Liver (tissue), 9 donors: ENCODE results near the gene HERC6. TPM values are rescaled to one million over a fixed set of nuclear protein-coding genes. Genes with fewer than 3 reads are reported as not detected.

Experiments used
- DNase-seq: peaks from one replicate; pipeline ENCODE4 v3.0.0-alpha.2; 2017; ENCODE audit warnings: low spot score
- H3K27ac ChIP-seq, 2 donors: one replicate each; pipeline ENCODE4 v1.7.0; 2013; ENCODE audit warnings: inconsistent platforms in 2 of 2, low read length in 2 of 2, control low read depth in 1 of 2, low read depth in 1 of 2, mild to moderate bottlenecking in 1 of 2
- H3K27me3 ChIP-seq, 4 donors: one replicate each; pipeline versions ENCODE4 v1.6.1 to v1.7.0; 2013; ENCODE audit warnings: low read length in 3 of 4, inconsistent platforms in 1 of 4, mild to moderate bottlenecking in 1 of 4, moderate library complexity in 1 of 4; ENCODE audit not compliant: control insufficient read depth in 4 of 4, insufficient read depth in 4 of 4
- H3K36me3 ChIP-seq, 4 donors: one replicate each; pipeline versions ENCODE4 v1.6.1 to v1.7.0; 2013; ENCODE audit warnings: low read length in 3 of 4, mild to moderate bottlenecking in 3 of 4, low read depth in 1 of 4, moderate library complexity in 1 of 4; ENCODE audit not compliant: control insufficient read depth in 4 of 4, insufficient read depth in 3 of 4
- H3K4me1 ChIP-seq, 4 donors: one replicate each; pipeline versions ENCODE4 v1.6.1 to v1.7.0; 2013; ENCODE audit warnings: low read length in 3 of 4, mild to moderate bottlenecking in 3 of 4, moderate library complexity in 1 of 4; ENCODE audit not compliant: control insufficient read depth in 4 of 4, insufficient read depth in 4 of 4
- H3K4me3 ChIP-seq, 3 donors: one replicate each; pipeline versions ENCODE4 v1.6.1 to v1.7.0; 2013; ENCODE audit warnings: low read length in 3 of 3, control low read depth in 1 of 3, low read depth in 1 of 3, mild to moderate bottlenecking in 1 of 3
- H3K9ac ChIP-seq, 2 donors: one replicate each; pipeline ENCODE4 v1.7.0; 2013; ENCODE audit warnings: low read length in 2 of 2, mild to moderate bottlenecking in 2 of 2, moderate library complexity in 2 of 2, control low read depth in 1 of 2, low read depth in 1 of 2
- H3K9me3 ChIP-seq, 4 donors: one replicate each; pipeline versions ENCODE4 v1.6.1 to v1.7.0; 2013; ENCODE audit warnings: low read length in 3 of 4; ENCODE audit not compliant: control insufficient read depth in 4 of 4
- ATF3 ChIP-seq: IDR thresholded peaks from 2 replicates; pipeline ENCODE4 v1.6.1; 2016; ENCODE audit warnings: antibody characterized with exemption
- EGR1 ChIP-seq, 2 donors: IDR thresholded peaks; 2 replicates each; pipeline ENCODE4 v1.6.1; 2016 to 2018; ENCODE audit warnings: antibody characterized with exemption in 2 of 2, low read depth in 2 of 2
- FOXA1 ChIP-seq: IDR thresholded peaks from 2 replicates; pipeline ENCODE4 v1.6.1; 2016; ENCODE audit warnings: antibody characterized with exemption
- FOXA2 ChIP-seq: IDR thresholded peaks from 2 replicates; pipeline ENCODE4 v1.6.1; 2016; ENCODE audit warnings: antibody characterized with exemption
- GABPA ChIP-seq, 2 donors: IDR thresholded peaks in 1 of 2; conservative IDR thresholded peaks in 1 of 2; 2 replicates each; pipeline ENCODE4 v1.6.1; 2016; ENCODE audit warnings: antibody characterized with exemption in 2 of 2, mild to moderate bottlenecking in 1 of 2, moderate library complexity in 1 of 2
- HNF4A ChIP-seq, 2 donors: conservative IDR thresholded peaks; 2 replicates each; pipeline ENCODE4 v1.6.1; 2016; ENCODE audit warnings: antibody characterized with exemption in 2 of 2, mild to moderate bottlenecking in 2 of 2
- HNF4G ChIP-seq: IDR thresholded peaks from 2 replicates; pipeline ENCODE4 v1.6.1; 2016; ENCODE audit warnings: antibody characterized with exemption
- JUND ChIP-seq, 2 donors: IDR thresholded peaks; 2 replicates each; pipeline ENCODE4 v1.6.1; 2016; ENCODE audit warnings: antibody characterized with exemption in 2 of 2
- NR2F2 ChIP-seq: IDR thresholded peaks from 2 replicates; pipeline ENCODE4 v1.6.1; 2016; ENCODE audit warnings: antibody characterized with exemption
- REST ChIP-seq: IDR thresholded peaks from 2 replicates; pipeline ENCODE4 v1.6.1; 2016; ENCODE audit warnings: antibody characterized with exemption, mild to moderate bottlenecking
- RXRA ChIP-seq, 2 donors: IDR thresholded peaks; 2 replicates each; pipeline ENCODE4 v1.6.1; 2017 to 2018; ENCODE audit warnings: antibody characterized with exemption in 2 of 2, mild to moderate bottlenecking in 1 of 2
- SP1 ChIP-seq: IDR thresholded peaks from 2 replicates; pipeline ENCODE4 v1.6.1; 2018; ENCODE audit warnings: antibody characterized with exemption, mild to moderate bottlenecking
- TAF1 ChIP-seq: conservative IDR thresholded peaks from 2 replicates; pipeline ENCODE4 v1.6.1; 2016; ENCODE audit warnings: antibody characterized with exemption, mild to moderate bottlenecking
- ZBTB33 ChIP-seq: IDR thresholded peaks from 2 replicates; pipeline ENCODE4 v1.6.1; 2016; ENCODE audit warnings: antibody characterized with exemption
- WGBS: extraction: QIAGEN DNeasy Blood & Tissue Kit; methylation state at CpG from one replicate; pipeline ENCODE4 v1.1.7; 2013; 5-methylcytosine and 5-hydroxymethylcytosine counted together
- polyA plus RNA-seq, 2 donors: library from polyadenylated mRNA; stranded (reverse) in 1 of 2; unstranded in 1 of 2; fragments of 200-250 nt in 1 of 2; fragments of >200 nt in 1 of 2; fragmentation: Nextera tagmentation in 1 of 2; extraction: Ambion mirVana in 1 of 2; gene quantifications; one replicate each; pipeline versions ENCODE4 v1.2.1 to v1.2.3, GENCODE V29; 2013 to 2015
- total RNA-seq, 2 donors: library from RNA; depleted of rRNA; stranded (reverse); fragments of >200 nt; gene quantifications; one replicate each; pipeline ENCODE4 v1.2.3, GENCODE V29; 2014
- donor health status: healthy.
- donor health status: healthy.
- donor health status: healthy.
- donor health status: healthy.
- donor health status: healthy.

The HERC6 gene
- total and polyA plus RNA-seq, 4 donors: 1.5 to 3.8 (median 2.6) TPM

GRCh38 chr4:88333741-88334405 lies 44.8 kb upstream of the HERC6 start:
- WGBS: 100% methylated on average over 1 of the region's 1 CpG
- TF ChIP-seq ATF3: no peak
- no peak for TF ChIP-seq NR2F2
- no peak for TF ChIP-seq HNF4G
- TF ChIP-seq EGR1 (IDR thresholded peaks at IDR 0.05; ENCODE audit: low read depth in 2 of 2): no peak
- TF ChIP-seq SP1: no peak
- no peak for TF ChIP-seq REST
- no peak for TF ChIP-seq JUND (IDR thresholded peaks at IDR 0.05)
- no peak for TF ChIP-seq RXRA (IDR thresholded peaks at IDR 0.05)
- no peaks in the 10 kb centered on the region for H3K36me3 ChIP-seq

GRCh38 chr4:88335092-88335665 lies 43.5 kb upstream of the HERC6 start:
- no peak for DNase-seq
- H3K27ac ChIP-seq: no peak overlapping the region
- H3K27me3 ChIP-seq: no peaks in the 10 kb centered on the region
- 38% methylated on average over 11 of the region's 11 CpGs for WGBS
- H3K9ac ChIP-seq: no peak overlapping the region
- peaks cover 0 to 6% (median 2%) of the 10 kb centered on the region in 4 donors for H3K4me1 ChIP-seq
- no peak overlapping the region for H3K4me3 ChIP-seq
- no peaks in the 10 kb centered on the region for H3K36me3 ChIP-seq
- H3K9me3 ChIP-seq: no peaks in the 10 kb centered on the region
- TF ChIP-seq GABPA (IDR thresholded peaks at IDR 0.05 in 1 of 2, conservative IDR thresholded peaks at IDR 0.05 in 1 of 2) (no peak), FOXA2 (peak; percentile 61), HNF4A (conservative IDR thresholded peaks at IDR 0.05) (peak in 1 of 2 donors; percentile 29), FOXA1 (no peak), HNF4G (no peak), ZBTB33 (no peak), TAF1 (no peak), SP1 (no peak)

More at GRCh38 chr4:88333741-88334405, 44.8 kb upstream of the HERC6 start:
- Histone ChIP-seq H3K27ac (no peak overlapping the region), H3K4me1 (peaks cover 0 to 6% (median 2%) of the 10 kb centered on the region in 4 donors), H3K9me3 (no peaks in the 10 kb centered on the region), H3K9ac (no peak overlapping the region), H3K4me3 (no peak overlapping the region), H3K27me3 (no peaks in the 10 kb centered on the region)
- no peak for DNase-seq
